SJSA1 (cell line): ENCODE results near the gene MBP. TPM values are rescaled to one million over a fixed set of nuclear protein-coding genes. Genes with fewer than 3 reads are reported as not detected.

Experiments used
- DNase-seq, 2 experiments: peaks; one replicate each; pipeline ENCODE4 v3.0.0-alpha.2; 2015 to 2020; ENCODE audit warnings: low spot score in 2 of 2, low read depth in 1 of 2
- H3K27ac ChIP-seq: fragments of 250-450 bp; sonication (Bioruptor Pico); 2 replicates; pipeline ENCODE4 v1.5.1; 2020; ENCODE audit warnings: mild to moderate bottlenecking, moderate library complexity
- H3K27me3 ChIP-seq: fragments of 250-450 bp; sonication (Bioruptor Pico); replicated peaks from 2 replicates; pipeline ENCODE4 v1.5.1; 2020; ENCODE audit warnings: mild to moderate bottlenecking, moderate library complexity
- H3K36me3 ChIP-seq: fragments of 250-450 bp; sonication (Bioruptor Pico); 2 replicates; pipeline ENCODE4 v1.5.1; 2020; ENCODE audit warnings: mild to moderate bottlenecking
- H3K4me1 ChIP-seq: fragments of 250-450 bp; sonication (Bioruptor Pico); replicated peaks from 2 replicates; pipeline ENCODE4 v1.6.1; 2021; ENCODE audit warnings: mild to moderate bottlenecking
- H3K4me3 ChIP-seq: fragments of 250-450 bp; sonication (Bioruptor Pico); 2 replicates; pipeline ENCODE4 v1.5.1; 2020; ENCODE audit warnings: mild to moderate bottlenecking
- H3K9me3 ChIP-seq: fragments of 250-450 bp; sonication (Bioruptor Pico); replicated peaks from 2 replicates; pipeline ENCODE4 v1.5.1; 2020; ENCODE audit warnings: mild to moderate bottlenecking
- total RNA-seq: library from RNA; depleted of rRNA; stranded (reverse); fragments of >200 nt; shearing (Covaris generic); gene quantifications from 2 replicates; pipeline ENCODE4 v1.2.3, GENCODE V29; 2014

Gene MBP
- total RNA-seq, 1 experiment from 2014 or later = not detected

GRCh38 chr18:76981396-76981968 is 151.1 kb downstream of the MBP start:
- H3K27ac ChIP-seq = no peak overlapping the region
- peak in 1 of 2 experiments; percentile 37 for DNase-seq
- no peaks in the 10 kb centered on the region for H3K9me3 ChIP-seq
- H3K27me3 ChIP-seq = no peaks in the 10 kb centered on the region; the same call in 1 of the 2 replicates
- H3K4me1 ChIP-seq = no peaks in the 10 kb centered on the region
- H3K36me3 ChIP-seq = no peaks in the 10 kb centered on the region
- H3K4me3 ChIP-seq = no peak overlapping the region

- Histone ChIP-seq H3K27ac (no peak overlapping the region), H3K36me3 (no peaks in the 10 kb centered on the region), H3K4me1 (no peaks in the 10 kb centered on the region), H3K4me3 (no peak overlapping the region), H3K9me3 (no peaks in the 10 kb centered on the region), H3K27me3 (no peaks in the 10 kb centered on the region; the same call in 1 of the 2 replicates)
- DNase-seq = peak in 1 of 2 experiments; percentile 25
These were observed 151.8 kb downstream of the MBP start for GRCh38 chr18:76980663-76981395.

- peak in 1 of 2 experiments; percentile 23 for DNase-seq
- Histone ChIP-seq H3K4me3 (no peak overlapping the region), H3K9me3 (no peaks in the 10 kb centered on the region), H3K27me3 (no peaks in the 10 kb centered on the region; the same call in 1 of the 2 replicates), H3K27ac (no peak overlapping the region), H3K36me3 (no peaks in the 10 kb centered on the region), H3K4me1 (no peaks in the 10 kb centered on the region)
These were observed 152.7 kb downstream of the MBP start for GRCh38 chr18:76979906-76980305.

- no peaks in the 10 kb centered on the region for H3K9me3 ChIP-seq
- no peak overlapping the region for H3K27ac ChIP-seq
- H3K4me1 ChIP-seq = no peaks in the 10 kb centered on the region
- H3K27me3 ChIP-seq = no peaks in the 10 kb centered on the region; the same call in 1 of the 2 replicates
- H3K4me3 ChIP-seq = no peak overlapping the region
- no peaks in the 10 kb centered on the region for H3K36me3 ChIP-seq
- DNase-seq = peak in 1 of 2 experiments; percentile 38
These were observed 153.4 kb downstream of the MBP start for GRCh38 chr18:76979111-76979751.

GRCh38 chr18:76978616-76979015 is 154.0 kb downstream of the MBP start:
- Histone ChIP-seq H3K9me3 (no peaks in the 10 kb centered on the region), H3K4me1 (no peaks in the 10 kb centered on the region), H3K27ac (no peak overlapping the region), H3K27me3 (no peaks in the 10 kb centered on the region; the same call in 1 of the 2 replicates), H3K36me3 (no peaks in the 10 kb centered on the region), H3K4me3 (no peak overlapping the region)
- no peak for DNase-seq

- no peaks in the 10 kb centered on the region for H3K4me1 ChIP-seq
- no peaks in the 10 kb centered on the region for H3K36me3 ChIP-seq
- H3K4me3 ChIP-seq = no peak overlapping the region
- no peak for DNase-seq
- H3K27me3 ChIP-seq = no peaks in the 10 kb centered on the region; the same call in 1 of the 2 replicates
- H3K9me3 ChIP-seq = no peaks in the 10 kb centered on the region
- H3K27ac ChIP-seq = no peak overlapping the region
These were observed 154.8 kb downstream of the MBP start for GRCh38 chr18:76977684-76978232.

- H3K4me3 ChIP-seq = no peak overlapping the region
- no peaks in the 10 kb centered on the region for H3K36me3 ChIP-seq
- H3K27ac ChIP-seq = no peak overlapping the region
- no peaks in the 10 kb centered on the region for H3K9me3 ChIP-seq
- H3K27me3 ChIP-seq = no peaks in the 10 kb centered on the region; the same call in 1 of the 2 replicates
- DNase-seq = peak in 1 of 2 experiments; percentile 24
- H3K4me1 ChIP-seq = no peaks in the 10 kb centered on the region
These were observed 155.4 kb downstream of the MBP start for GRCh38 chr18:76977108-76977621.

- H3K27me3 ChIP-seq = no peaks in the 10 kb centered on the region
- no peaks in the 10 kb centered on the region; the same call in 1 of the 2 replicates for H3K9me3 ChIP-seq
- no peaks in the 10 kb centered on the region for H3K36me3 ChIP-seq
- H3K4me3 ChIP-seq = no peak overlapping the region
- H3K27ac ChIP-seq = no peak overlapping the region
- no peaks in the 10 kb centered on the region for H3K4me1 ChIP-seq
- no peak for DNase-seq
These were observed 156.9 kb downstream of the MBP start for GRCh38 chr18:76975577-76976110.

- H3K4me3 ChIP-seq = no peak overlapping the region
- DNase-seq = no peak
- no peaks in the 10 kb centered on the region for H3K36me3 ChIP-seq
- no peaks in the 10 kb centered on the region; the same call in 1 of the 2 replicates for H3K9me3 ChIP-seq
- H3K27me3 ChIP-seq = no peaks in the 10 kb centered on the region
- no peak overlapping the region for H3K27ac ChIP-seq
- no peaks in the 10 kb centered on the region for H3K4me1 ChIP-seq
These were observed 158.2 kb downstream of the MBP start for GRCh38 chr18:76974386-76974785.

GRCh38 chr18:76973520-76974266 is 158.9 kb downstream of the MBP start:
- Histone ChIP-seq H3K4me3 (no peak overlapping the region), H3K36me3 (no peaks in the 10 kb centered on the region), H3K4me1 (no peaks in the 10 kb centered on the region), H3K9me3 (no peaks in the 10 kb centered on the region; the same call in 1 of the 2 replicates), H3K27ac (no peak overlapping the region), H3K27me3 (no peaks in the 10 kb centered on the region)
- DNase-seq = no peak

- no peaks in the 10 kb centered on the region; the same call in 1 of the 2 replicates for H3K9me3 ChIP-seq
- H3K4me1 ChIP-seq = no peaks in the 10 kb centered on the region
- H3K4me3 ChIP-seq = no peak overlapping the region
- no peaks in the 10 kb centered on the region for H3K27me3 ChIP-seq
- no peak for DNase-seq
- H3K27ac ChIP-seq = no peak overlapping the region
- H3K36me3 ChIP-seq = no peaks in the 10 kb centered on the region
These were observed 159.6 kb downstream of the MBP start for GRCh38 chr18:76972846-76973519.

- Histone ChIP-seq H3K27me3 (no peaks in the 10 kb centered on the region), H3K27ac (no peak overlapping the region), H3K4me1 (no peaks in the 10 kb centered on the region), H3K9me3 (no peaks in the 10 kb centered on the region; the same call in 1 of the 2 replicates), H3K36me3 (no peaks in the 10 kb centered on the region), H3K4me3 (no peak overlapping the region)
- no peak for DNase-seq
These were observed 160.3 kb downstream of the MBP start for GRCh38 chr18:76972241-76972640.
